GM12864 (cell line): ENCODE data around the gene C1QTNF9B.
"Not testable (repeated sequence)": the region's sequence is repeated elsewhere in the genome, so short reads cannot be mapped to it uniquely, and the experiment has no call there.

Source experiments
- DNase-seq: peaks from one replicate; pipeline ENCODE4 v3.0.0-alpha.2; 2011; ENCODE audit warnings: low read depth
- H3K4me3 ChIP-seq: 2 replicates; pipeline ENCODE4 v1.5.1; 2011; ENCODE audit warnings: mild to moderate bottlenecking, low read depth, low read length, control low read depth
- TF ChIP-seq, protein P1 (sequence below): IDR thresholded peaks from 2 replicates; pipeline ENCODE4 v1.5.1; 2011; ENCODE audit warnings: low read depth, mild to moderate bottlenecking, moderate library complexity, low read length, control low read depth, inconsistent platforms; ENCODE audit errors: missing control alignments

C1QTNF9B gene

DNA sequence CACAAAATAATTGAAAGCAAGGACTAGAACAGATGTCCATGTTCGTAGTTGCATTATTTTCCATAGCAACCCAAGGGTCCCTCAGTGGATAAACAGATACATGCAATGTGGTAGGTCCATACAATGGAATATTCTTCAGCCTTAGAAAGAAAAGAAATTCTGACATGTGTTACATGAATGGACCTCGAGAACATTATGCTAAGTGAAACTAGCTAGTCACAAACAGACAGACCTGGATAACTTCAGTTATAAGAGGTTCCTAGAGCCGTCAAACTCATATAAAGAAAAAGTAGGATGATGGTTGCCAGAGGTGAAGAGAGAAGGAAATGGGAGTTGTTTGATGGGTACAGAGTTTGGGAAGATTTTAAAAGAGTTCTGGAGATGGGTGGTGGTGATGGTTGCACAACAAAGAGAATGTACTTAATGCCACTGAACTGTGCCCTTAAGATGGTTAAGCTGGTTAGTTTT is at the start of gene C1QTNF9B:
C1QTNF9B (minus strand) TSS at position 51 of the 468 bp plus-strand sequence.
- not testable (repeated sequence) for DNase-seq, H3K4me3 ChIP-seq

DNA sequence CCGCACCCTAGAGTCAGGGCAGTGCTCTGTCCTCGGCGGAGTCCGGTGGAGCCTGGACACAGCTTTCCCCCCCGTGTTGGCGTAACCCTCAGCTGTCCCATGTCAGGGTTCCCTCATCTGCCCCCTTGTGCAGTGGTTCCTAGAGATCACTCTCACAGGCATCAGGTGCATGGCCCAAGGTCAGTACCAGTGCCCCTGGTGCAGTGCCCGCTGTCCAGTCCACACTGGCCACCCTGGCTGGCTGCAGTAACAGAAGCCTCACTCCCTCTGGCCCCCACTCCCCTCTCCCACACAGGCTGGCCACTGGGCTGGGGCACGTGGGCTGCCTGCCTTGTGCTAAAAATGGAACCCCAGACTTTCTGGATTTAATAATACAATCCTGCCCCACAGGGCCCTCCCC is 49.6 kb upstream of the C1QTNF9B start:
- TF ChIP-seq, protein P1, sequence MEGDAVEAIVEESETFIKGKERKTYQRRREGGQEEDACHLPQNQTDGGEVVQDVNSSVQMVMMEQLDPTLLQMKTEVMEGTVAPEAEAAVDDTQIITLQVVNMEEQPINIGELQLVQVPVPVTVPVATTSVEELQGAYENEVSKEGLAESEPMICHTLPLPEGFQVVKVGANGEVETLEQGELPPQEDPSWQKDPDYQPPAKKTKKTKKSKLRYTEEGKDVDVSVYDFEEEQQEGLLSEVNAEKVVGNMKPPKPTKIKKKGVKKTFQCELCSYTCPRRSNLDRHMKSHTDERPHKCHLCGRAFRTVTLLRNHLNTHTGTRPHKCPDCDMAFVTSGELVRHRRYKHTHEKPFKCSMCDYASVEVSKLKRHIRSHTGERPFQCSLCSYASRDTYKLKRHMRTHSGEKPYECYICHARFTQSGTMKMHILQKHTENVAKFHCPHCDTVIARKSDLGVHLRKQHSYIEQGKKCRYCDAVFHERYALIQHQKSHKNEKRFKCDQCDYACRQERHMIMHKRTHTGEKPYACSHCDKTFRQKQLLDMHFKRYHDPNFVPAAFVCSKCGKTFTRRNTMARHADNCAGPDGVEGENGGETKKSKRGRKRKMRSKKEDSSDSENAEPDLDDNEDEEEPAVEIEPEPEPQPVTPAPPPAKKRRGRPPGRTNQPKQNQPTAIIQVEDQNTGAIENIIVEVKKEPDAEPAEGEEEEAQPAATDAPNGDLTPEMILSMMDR = no peak
- no peak overlapping the region for H3K4me3 ChIP-seq
- no peak for DNase-seq

DNA sequence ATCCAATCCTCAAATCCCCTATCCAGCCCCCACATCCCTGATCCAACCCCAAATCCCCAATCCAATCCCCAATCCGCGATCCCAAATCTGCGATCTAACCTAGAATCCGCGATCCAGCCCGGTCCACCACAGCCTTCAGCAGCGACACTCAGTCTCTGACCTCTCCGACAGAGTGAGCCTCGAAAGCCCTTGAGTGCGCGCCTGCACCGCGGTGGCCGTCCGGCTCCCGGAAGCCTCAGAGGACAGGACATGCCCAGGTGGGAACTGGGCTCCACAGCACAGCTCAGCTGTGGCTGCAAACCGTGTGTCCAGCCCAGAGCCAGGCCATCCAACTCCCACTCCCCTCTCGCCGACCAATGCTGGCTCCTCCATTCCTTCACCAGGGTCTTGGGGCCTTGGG is 48.8 kb upstream of the C1QTNF9B start:
- TF ChIP-seq, protein P1 = no peak
- no peak for DNase-seq
- no peak overlapping the region for H3K4me3 ChIP-seq

DNA sequence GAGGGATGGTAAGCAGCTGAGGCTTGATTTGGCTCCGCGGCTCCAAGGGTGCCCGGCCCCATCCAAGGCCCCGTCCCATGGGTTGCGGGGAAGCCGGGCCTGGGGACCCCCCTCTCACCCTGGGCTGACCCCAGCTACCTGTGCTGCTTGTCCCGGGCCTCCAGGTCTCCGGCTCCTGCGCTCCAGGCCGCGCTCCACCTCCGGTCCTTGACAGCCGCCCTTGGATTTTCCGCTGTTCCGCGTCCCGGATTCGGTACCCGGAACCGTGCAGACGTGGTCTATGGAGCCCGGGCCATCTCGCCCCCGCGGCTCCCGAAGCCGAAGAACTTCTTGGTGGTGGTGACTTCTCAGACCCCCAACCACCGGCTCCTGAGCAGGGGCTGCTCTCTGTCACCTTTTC is 48.3 kb upstream of the C1QTNF9B start:
- no peak for DNase-seq
- no peak overlapping the region for H3K4me3 ChIP-seq
- TF ChIP-seq, protein P1 = no peak

DNA sequence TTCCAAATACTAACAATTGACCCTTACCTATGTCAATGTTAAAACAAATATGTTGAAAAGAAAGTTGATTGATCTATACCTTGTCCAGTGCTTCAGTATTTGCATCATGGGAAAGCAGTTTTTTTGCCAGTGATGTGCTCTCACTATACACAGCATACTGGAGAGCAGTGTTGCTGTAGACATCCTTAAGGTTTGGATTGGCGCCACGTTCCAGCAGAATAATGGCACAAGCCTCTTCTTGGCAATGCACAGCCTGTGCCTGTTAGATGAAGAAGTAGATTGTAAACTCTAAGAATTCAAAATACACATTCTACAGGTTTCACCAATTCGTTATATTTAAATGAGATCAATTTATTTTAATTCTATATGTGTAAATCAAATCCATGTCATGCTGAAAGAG is 43.9 kb upstream of the C1QTNF9B start:
- TF ChIP-seq, protein P1 = no peak
- DNase-seq = no peak
- no peak overlapping the region for H3K4me3 ChIP-seq

DNA sequence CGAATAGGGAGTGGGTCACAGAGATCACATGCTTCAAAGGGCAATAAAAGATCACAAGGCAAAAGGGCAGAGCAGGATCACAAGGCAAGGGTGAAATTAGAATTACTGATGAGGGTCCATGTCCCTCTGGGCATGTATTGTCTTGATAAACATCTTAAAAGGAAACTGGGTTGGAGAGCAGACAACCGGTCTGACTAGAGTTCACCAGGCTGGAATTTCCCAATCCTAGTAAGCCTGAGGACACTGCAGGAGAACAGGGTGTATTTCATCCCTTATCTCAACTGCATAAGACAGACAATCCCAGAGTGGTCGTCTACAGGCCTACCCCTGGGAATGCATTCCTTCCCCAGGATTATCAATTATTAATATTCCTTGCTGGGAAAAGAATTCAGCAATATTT is 42.4 kb upstream of the C1QTNF9B start:
- H3K4me3 ChIP-seq, DNase-seq: not testable (repeated sequence)

DNA sequence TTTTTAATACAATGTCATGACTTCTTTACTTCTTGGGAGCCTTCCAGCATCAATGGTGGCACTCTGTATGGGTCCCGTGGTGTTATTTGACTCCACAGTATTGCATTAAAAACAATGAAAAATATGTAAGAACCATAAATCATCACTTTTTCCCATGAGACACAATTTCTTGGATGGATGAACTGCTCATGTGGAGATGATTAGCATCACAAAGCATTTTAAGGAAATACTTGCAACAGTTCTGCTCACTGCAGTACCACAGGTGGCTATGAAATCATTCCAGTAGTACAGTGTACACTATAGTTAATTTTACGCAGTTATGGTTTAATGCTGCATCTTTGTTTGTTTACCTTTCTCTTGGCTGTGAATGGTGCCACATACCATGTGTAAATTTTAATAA is 37.2 kb upstream of the C1QTNF9B start:
- DNase-seq = no peak
- TF ChIP-seq, protein P1 = no peak
- no peak overlapping the region for H3K4me3 ChIP-seq

DNA sequence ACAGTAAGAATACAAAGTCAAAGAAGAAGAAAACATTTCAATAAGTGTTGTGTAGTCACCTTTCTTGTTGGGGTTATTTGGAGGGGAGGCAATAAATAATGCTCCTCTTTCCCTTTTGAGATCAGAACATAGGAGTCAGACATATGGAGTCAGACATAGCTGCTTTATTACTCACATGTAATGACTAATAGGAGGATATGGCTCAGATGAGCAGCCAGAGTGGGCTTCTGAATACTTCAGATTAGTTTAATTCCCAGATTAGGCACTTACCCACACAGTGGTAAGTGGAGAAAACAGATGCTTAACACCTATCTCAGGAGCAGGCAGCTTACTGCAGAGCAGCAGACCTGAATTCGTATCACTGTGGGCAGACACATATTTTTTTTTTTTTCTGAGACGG is 31.7 kb upstream of the C1QTNF9B start:
- TF ChIP-seq, protein P1 = no peak
- no peak for DNase-seq
- no peak overlapping the region for H3K4me3 ChIP-seq
